Activated CD4-positive, alpha-beta T cell treated with anti-CD3 and anti-CD28 coated beads, Interleukin-2, amount 50 U/mL, for 48 hours (primary cell): Measurements from ENCODE around the gene TBL2.
"Not testable (repeated sequence)": the region's sequence is repeated elsewhere in the genome, so short reads cannot be mapped to it uniquely, and the experiment has no call there.

Experiments
- DNase-seq, 2 experiments: peaks; one replicate each; pipeline ENCODE4 v3.0.0-alpha.2; 2020

Gene TBL2, protein sequence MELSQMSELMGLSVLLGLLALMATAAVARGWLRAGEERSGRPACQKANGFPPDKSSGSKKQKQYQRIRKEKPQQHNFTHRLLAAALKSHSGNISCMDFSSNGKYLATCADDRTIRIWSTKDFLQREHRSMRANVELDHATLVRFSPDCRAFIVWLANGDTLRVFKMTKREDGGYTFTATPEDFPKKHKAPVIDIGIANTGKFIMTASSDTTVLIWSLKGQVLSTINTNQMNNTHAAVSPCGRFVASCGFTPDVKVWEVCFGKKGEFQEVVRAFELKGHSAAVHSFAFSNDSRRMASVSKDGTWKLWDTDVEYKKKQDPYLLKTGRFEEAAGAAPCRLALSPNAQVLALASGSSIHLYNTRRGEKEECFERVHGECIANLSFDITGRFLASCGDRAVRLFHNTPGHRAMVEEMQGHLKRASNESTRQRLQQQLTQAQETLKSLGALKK

DNA sequence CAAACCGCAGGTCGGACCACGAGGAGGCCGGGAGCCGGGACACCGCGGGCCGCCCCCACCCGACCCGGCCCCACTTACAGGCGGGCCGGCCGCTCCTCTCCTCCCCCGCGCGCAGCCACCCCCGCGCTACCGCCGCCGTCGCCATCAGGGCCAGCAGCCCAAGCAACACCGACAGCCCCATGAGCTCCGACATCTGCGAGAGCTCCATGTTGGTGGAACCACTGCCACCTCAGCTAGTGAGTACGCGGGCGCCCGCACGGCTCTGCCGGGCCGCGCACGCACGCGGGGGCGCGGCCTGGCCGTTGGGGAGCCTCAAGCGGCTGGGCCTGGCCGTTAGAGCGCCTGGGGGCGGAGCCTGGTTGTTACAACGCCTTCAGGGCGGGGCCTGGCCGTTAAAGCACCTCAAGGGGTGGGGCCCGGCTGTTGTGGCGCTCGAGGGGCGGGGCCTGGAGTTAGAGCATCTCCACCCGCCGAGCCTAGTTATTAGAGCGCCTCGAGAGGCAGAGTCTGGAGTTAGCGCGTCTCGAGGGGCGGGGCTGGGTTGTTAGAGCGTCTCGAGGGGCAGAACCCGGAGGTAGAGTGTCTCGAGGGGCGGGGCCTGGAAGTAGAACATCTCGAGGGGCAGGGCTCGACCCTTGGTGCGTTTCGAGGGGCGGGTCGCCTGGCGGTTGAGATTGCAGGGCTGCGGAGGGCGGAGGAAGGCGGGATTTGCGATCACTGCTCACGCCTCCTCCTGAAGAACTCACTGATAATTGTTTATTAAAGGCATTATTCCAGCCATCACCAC is at the start of gene TBL2:
TBL2 (minus strand) TSS at position 238 of the 787 bp plus-strand sequence; CDS start at position 208, 30 bp downstream.
- peak; percentile 99 for DNase-seq

DNA sequence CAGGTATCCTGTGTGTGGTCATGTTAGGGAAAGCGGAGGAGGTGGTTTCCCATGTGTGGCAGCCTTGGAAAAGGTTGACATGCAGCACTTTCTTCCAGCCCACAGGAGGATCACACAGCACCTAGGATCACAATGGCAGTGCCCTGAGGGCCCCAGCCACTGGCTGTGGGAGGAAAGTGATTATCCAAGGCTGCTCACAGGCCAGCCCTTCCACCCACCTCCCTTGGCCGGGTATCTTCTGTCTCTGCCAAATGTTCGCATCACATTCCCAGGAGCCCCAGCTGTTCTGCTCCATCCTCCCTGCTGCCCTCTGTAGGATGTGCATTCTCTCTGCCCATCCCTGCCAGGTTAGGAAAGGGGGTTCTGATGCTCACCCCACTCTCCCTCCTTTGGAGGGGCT is 48.4 kb upstream of the TBL2 start:
- DNase-seq = no peak

DNA sequence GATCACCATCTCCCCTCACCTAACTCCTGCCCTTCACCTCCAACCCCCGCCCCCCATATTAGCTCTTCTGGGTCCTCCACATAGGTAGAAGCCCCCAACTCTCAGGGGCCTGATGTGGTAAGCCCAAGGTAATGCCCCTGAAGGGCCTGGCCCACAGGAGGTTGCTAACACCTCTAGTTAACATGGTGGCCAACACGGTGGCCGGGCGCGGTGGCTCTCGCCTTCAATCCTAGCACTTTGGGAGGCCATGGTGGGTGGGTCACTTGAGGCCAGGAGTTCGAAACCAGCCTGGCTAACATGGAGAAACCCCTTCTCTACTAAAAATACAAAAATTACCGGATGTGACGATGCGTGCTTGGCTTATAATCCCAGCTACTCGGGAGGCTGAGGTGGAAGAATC is 46.9 kb upstream of the TBL2 start:
- DNase-seq = no peak

DNA sequence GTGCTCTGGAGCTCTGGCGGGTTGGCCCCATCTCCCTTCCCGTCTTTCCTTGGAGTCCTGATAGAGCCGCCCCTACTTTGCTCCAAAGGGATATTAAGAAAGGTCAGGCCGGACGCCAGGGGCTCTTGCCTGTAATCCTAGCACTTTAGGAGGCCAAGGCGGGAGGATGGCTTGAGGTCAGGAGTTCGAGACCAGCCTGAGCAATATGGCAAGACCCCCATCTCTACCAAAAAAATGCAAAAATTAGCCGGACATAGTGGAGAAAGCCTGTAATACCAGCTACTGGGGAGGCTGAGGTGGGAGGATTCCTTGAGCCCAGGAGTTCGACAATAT is 46.3 kb upstream of the TBL2 start:
- no peak for DNase-seq

DNA sequence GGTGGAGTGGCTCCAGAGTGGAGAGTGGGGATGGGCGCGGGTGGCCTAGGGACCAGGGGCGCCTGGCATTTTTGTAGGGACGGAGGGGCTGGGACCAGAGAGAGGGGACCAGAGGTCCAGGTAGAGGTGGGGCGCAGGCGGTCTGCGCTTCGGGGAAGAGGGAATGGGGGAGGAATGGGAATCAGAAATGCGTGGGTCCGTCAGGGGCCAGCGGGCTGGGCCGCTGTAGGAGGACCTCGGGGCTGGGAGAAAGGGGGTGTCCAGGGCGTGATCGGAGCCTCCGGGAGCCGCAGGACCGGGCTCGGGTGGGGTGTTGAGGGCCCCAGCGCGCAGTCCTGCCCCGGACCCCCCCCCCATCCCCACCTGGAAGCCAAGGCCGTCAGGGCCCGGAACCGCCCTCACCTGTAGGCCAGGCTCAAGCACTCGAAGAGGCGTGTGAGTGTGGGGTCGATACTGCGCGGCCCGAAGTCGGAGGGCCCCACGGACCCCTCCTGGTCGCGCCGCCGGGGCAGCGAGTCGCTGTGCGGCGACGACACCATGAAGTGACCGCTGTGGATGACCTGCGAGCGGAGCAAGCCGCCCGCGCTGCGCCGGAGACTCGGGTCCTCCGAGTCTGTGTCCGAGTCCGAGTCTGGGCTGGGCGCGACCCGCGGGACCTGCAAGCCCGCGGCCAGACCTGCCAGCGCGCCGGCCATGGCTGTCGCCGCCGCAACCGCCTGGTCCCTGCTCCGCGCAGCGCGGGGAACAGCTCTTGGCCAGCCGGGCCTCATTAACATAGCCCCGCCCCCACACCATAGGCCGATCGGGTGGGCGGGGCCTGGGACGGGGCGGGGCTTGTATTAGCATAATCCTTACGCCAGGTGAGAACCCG is 45.7 kb upstream of the TBL2 start, which contains the start of gene MLXIPL:
MLXIPL (minus strand) TSS at position 725 of the 871 bp plus-strand sequence; CDS start at position 695, 30 bp downstream.
- DNase-seq = peak; percentile 70 to 71

DNA sequence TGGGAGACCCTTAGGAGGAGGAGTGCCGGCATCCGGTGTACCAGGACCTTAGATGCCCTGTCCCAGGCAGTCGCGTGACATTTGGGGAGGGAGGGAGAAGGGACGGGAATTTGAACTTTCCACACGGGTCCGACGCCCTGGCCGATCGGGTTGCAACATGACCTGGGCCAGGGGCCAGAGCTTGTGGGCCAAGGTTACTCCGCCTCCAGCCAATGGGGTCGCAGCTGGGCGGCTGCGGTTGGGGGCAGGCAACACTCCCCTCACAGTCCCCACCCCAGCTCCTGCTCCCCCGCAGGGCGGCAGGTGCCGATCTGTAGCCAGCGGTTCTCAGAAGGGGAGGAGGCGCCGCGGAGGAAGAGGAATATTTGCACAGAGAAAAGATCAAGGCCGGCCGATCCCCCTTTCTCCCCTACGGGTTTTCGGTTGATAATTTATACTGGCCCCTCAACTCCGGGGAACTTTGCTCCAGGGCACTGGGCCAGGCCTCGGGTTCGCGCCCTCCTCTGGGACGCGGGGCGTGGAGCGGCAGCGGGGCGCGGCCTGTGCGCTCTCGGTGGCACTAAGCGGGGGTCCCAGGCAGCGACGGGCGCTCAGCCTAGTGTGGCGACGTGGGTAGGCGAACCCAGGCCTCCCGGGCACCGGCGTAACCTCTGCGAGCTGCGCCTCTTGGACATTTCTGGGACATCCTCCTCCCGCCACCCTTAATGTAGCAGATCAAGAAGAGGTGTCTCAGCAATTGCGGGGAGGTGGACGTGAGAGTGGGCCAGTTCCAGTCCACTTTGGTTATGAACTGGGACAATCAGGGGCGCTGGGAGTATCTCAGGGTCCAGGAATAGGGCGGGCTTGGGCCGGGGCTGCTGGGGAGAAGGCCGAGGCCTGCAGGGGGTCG is 44.8 kb upstream of the TBL2 start:
- no peak for DNase-seq

DNA sequence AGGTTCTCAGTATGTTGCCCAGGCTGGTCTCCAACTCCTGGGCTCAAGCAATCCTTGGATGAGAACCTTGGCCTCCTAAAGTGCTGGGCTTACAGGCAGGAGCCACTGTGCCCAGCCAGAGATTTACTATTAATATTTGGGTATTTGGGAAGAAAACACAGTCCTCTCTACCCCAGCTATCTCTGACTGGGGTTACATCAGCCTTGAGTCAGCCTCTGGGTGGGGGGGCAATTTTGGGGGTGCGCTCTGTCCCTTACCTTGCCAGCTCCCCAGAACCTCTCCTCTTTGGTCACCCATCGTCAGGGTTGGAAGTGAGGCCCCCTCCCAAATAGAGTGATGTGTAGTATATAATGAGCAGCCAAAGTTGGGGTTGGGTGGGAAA is 44.1 kb upstream of the TBL2 start:
- DNase-seq = no peak

DNA sequence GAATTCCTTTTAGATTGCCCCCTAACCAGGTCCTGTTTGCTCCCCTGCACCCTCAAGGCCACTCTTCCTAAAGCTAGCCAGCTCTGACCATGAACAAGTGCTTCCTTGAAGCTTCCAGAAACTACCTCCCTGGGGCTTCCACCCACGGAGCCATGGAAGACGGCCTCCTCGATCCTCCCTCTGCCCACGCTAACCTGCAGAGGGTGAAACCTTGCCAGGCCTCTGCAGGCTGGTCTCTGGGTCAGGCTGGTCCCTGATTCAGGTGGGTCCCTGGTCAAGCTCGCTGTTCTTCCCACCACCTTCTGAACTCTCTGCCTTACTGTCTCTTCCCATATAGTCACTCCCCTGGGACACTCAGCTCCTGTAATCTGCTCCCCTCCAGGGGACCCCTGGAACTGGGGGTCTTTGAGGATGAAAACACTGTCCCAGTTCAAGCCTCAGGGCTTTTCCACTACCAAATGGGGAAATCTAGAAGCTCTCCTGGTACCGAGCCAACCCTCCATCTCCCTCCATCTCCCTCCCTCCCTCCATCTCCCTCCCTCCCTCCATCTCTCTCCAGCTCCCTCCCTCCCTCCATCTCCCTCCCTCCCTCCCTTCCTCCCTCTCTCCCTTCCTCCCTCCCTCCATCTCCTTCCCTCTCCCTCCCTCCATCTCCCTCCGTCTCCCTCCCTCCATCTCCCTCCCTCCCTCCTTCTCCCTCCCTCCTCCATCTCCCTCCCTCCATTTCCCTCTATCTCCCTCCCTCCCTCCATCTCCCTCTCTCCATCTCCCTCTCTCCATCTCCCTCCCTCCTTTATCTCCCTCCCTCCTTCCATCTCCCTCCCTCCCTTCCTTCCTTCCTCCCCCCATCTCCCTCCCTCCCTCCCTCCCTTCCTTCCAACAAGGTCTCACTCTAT is 43.0 kb upstream of the TBL2 start:
- DNase-seq = no peak

DNA sequence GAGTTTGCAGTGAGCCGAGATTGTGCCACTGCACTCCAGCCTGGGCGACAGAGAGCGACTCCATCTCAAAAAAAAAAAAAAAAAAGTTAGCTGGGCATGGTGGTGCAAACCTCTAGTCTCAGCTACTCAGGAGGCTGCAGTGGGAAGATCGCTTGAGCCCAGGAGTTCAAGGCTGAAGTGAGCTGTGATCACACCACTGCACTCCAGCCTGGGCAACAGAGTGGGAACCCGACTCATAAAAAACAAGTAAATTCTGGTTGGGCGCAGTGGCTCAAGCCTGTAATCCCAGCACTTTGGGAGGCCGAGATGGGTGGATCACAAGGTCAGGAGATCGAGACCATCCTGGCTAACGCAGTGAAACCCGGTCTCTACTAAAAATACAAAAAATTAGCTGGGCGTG is 41.0 kb upstream of the TBL2 start:
- DNase-seq = not testable (repeated sequence)

DNA sequence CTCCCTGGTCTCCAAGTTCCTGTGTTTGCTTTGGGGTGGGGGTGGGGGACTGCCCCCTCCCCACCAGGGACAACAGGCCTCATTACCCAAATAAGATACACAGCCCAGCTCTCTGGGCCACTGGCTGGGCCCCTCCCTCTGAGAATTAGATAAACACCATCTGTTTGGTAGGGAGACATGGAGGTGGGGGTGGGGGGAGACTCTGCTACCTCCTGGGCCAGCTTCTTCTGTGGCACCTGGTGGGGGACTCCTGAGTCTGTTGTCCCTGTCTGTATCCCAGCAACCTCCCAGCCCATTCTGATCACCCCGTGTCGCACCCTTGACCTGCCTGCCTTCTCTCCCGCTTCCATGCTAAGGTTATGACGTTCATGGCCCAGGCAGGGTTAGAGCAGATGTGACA is 40.2 kb upstream of the TBL2 start:
- DNase-seq = no peak

DNA sequence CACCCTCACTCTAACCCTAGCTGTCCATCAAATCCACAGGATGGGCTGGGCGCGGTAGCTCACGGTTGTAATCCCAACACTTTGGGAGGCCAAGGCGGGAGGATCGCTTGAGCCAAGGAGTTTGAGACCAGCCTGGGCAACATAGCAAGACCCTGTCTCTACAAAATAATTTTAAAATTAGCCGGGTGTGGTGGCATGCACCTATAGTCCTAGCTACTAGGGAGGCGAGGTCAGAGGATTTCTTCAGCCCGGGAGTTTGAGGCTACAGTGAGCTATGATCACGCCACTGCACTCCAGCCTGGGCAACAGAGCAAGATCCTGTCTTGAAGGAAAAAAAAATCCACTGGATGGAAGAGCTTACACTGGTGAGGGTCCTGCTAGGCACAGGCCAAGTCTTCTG is 39.1 kb upstream of the TBL2 start:
- DNase-seq = not testable (repeated sequence)

DNA sequence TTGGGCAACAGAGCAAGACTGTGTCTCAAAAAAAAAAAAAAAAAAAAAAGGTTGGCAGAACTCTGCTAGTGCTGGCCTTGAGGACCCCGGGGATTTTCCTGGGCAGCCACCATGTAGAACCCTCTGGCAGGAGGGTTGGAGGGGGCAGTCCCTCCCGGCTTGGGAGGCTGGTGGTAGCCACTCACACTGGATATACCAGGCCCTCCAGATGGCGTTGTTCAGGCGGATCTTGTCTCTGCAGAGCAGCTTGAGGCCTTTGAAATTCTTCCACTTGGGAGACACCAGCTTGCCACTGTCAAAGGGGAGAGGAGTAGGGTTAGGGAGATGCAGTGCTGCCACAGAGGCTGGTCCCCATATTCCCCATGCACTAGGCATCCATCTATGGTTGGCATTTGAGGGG is 37.5 kb upstream of the TBL2 start:
- DNase-seq = no peak

DNA sequence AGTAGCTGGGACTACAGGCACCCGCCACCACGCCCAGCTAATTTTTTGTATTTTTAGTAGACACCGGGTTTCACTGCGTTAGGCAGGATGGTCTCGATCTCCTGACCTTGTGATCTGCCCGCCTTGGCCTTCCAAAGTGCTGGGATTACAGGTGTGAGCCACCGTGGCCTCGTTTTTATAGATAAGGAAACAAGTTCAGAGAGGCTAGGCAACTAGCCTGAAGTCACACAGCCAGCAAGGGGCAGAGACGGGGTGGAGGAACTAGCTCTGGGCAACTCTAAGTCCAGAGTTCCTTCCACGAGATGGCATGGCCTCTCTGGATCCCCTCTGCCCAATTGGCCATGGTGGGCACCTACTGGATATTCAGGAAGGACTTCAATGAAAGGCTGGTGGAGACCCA is 36.6 kb upstream of the TBL2 start:
- not testable (repeated sequence) for DNase-seq

DNA sequence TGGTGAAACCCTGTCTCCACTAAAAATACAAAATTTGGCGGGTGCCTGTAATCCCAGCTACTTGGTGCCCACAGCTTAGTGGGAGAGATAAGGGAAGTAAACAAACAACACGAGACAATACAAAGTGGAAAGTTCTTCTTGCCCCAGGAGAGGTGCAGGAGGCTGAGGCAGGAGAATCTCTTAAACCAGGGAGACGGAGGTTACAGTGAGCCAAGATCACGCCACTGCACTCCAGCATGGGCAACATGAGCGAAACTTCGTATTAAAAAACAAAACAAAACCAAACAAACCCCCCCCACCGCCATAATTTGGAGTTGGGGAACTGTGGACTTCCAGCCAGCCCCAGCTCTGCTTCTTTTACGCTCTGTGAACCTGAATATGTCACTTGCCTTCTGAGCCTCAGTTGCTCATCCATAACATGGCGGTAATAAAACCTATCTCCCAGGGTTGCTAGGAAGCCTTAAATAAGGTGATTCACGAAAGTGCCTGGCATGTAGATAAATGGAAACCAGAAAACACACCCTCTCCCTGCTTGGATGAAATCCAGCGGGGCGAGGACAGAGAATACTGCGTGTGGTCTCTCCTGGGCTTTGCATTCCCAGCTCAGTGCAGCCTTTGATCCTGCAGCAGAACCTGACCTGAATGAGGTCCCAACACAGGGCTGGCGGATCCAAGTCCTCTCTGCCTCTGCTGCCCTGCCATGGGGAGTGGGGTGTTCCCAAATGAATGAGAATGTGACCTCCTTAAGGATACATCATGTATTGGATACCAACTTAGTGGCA is 35.8 kb upstream of the TBL2 start:
- no peak for DNase-seq

DNA sequence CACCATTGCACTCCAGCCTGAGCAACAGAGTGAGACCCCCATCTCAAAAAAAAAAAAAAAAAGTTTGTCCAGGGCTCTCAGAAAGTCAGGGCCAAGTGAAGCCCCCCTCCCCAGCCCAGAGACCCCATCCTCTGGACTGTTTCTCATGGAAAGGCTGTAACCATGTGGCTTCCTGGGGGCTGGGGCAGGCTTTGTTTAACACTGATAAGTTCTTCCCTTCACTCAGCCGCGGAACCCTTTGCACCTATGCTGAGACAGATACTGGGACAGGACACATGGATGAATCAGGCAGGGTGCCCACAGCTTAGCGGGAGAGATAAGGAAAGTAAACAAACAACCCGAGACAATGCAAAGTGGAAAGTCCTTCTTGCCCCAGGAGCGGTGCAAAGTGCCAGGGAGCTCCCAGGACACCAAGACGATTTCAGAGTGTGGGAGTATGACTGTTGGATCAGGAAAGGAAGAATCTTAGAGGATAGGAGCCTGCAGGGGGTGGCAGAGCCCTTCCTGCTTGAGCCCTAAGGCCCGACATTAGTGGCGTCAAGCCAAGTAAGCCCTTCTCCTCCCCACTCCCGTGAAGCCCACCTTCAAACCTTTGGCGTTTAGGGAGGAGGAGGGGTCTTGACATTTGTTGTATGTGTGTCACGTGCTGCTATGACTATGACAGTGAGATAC is 34.4 kb upstream of the TBL2 start:
- no peak for DNase-seq

DNA sequence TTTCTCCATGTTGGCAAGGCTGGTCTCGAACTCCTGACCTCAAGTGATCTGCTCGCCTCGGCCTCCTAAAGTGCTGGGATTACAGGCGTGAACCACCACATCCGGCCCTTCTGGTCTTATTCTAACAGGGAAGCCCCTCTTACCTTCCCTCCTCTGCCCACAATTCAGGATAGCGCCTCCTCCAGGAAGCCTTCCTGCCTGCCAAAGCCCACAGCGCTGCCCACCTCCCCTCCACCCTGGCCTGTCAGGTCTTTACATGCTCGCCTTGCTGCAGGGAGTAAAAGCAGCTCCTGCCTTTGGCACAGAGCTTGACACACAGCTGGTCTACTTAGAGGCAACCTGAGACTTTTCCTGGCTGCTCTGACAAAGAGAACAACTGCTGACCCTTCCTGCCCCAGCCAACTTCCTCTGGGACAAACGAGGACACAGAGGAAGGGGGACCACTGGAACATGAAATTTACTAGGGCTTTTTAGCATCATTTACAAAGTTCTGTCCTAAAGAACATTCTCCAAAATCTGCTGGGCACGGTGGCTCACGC is 32.7 kb upstream of the TBL2 start:
- DNase-seq = no peak

DNA sequence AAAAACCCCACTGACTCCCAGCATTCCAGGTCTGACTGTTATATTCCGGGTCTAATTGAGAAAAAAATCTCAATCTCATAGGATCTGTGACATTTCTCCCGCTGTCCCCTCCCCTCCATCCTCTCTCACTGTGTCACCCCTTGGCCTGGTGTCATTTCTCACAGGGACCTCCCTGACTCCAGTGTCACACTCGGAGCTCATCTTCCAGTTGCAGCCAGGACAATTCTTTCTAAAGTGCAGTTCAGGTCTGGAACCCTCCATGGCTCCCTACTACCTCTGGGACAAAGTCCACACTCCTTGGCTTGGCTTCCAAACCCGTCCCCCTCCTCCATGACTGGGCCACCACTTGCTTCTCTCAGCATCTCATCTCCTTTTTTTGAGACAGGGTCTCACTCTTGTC is 31.7 kb upstream of the TBL2 start:
- no peak for DNase-seq

DNA sequence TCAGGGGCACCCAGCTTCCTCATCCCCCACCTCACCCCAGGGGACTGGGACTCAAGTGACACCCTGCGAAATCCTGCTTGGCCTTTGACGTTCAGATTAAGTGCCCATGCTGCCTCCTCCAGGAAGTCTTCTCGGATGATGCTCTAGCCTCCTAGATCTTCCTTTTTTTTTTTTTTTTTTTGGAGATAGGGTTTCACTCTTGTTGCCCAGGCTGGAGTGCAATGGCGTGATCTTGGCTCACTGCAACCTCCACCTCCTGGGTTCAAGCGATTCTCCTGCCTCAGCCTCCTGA is 29.3 kb upstream of the TBL2 start:
- DNase-seq = not testable (repeated sequence)
